CD14-positive monocyte (primary cell): ENCODE data around the gene LRRC3. TPM values are rescaled to one million over a fixed set of nuclear protein-coding genes. Genes with fewer than 3 reads are reported as not detected.

Experiments
- DNase-seq, 3 donors: peaks; one replicate each; pipeline ENCODE4 v3.0.0-alpha.2; 2011 to 2022
- H2AFZ ChIP-seq: 2 replicates; pipeline ENCODE4 v1.6.0; 2012; ENCODE audit warnings: mild to moderate bottlenecking, low read depth, low read length, inconsistent platforms; ENCODE audit not compliant: insufficient read depth, poor library complexity, severe bottlenecking
- H3K27ac ChIP-seq, 2 donors: 1 replicate in 1 of 2; 2 replicates in 1 of 2; pipeline ENCODE4 v1.5.1; 2012 to 2013; ENCODE audit warnings: low read length in 2 of 2, control low read depth in 1 of 2, inconsistent platforms in 1 of 2, low read depth in 1 of 2, mild to moderate bottlenecking in 1 of 2
- H3K27me3 ChIP-seq, 2 donors: one replicate each; pipeline versions ENCODE4 v1.6.0 to v1.6.1; 2011 to 2013; ENCODE audit warnings: low read length in 2 of 2; ENCODE audit not compliant: control insufficient read depth in 2 of 2, insufficient read depth in 2 of 2
- H3K36me3 ChIP-seq, 2 donors: replicated peaks in 1 of 2; 1 replicate in 1 of 2; 2 replicates in 1 of 2; pipeline versions ENCODE4 v1.5.1 to v1.6.1; 2012 to 2013; ENCODE audit warnings: low read length in 2 of 2, control low read depth in 1 of 2, inconsistent platforms in 1 of 2, mild to moderate bottlenecking in 1 of 2; ENCODE audit not compliant: insufficient read depth in 2 of 2, control insufficient read depth in 1 of 2
- H3K4me1 ChIP-seq, 2 donors: 1 replicate in 1 of 2; 2 replicates in 1 of 2; pipeline versions ENCODE4 v1.5.1 to v1.6.1; 2012 to 2013; ENCODE audit warnings: low read length in 2 of 2, control low read depth in 1 of 2, inconsistent platforms in 1 of 2, mild to moderate bottlenecking in 1 of 2, moderate library complexity in 1 of 2; ENCODE audit not compliant: insufficient read depth in 2 of 2, control insufficient read depth in 1 of 2
- H3K4me2 ChIP-seq: replicated peaks from 2 replicates; pipeline ENCODE3; 2012; ENCODE audit warnings: low read length, moderate library complexity, mild to moderate bottlenecking; ENCODE audit not compliant: poor library complexity, severe bottlenecking; ENCODE audit errors: extremely low read depth
- H3K4me3 ChIP-seq, 3 experiments: fragments of 200-600 bp in 1 of 3; sonication (generic) in 1 of 3; replicated peaks in 1 of 3; 1 replicate in 2 of 3; 2 replicates in 1 of 3; pipeline ENCODE4 v1.5.1; 2011 to 2013; ENCODE audit warnings: low read length in 3 of 3, mild to moderate bottlenecking in 3 of 3, control low read depth in 2 of 3, low read depth in 2 of 3, inconsistent platforms in 1 of 3, moderate library complexity in 1 of 3
- H3K79me2 ChIP-seq: 2 replicates; pipeline ENCODE4 v1.6.0; 2012; ENCODE audit warnings: mild to moderate bottlenecking, control low read depth, inconsistent platforms, low read length, moderate library complexity; ENCODE audit not compliant: insufficient read depth
- H3K9ac ChIP-seq: 2 replicates; pipeline ENCODE4 v1.6.0; 2017; ENCODE audit warnings: low read length, mild to moderate bottlenecking; ENCODE audit not compliant: insufficient read depth, poor library complexity, severe bottlenecking
- H3K9me3 ChIP-seq, 2 donors: replicated peaks in 1 of 2; 1 replicate in 1 of 2; 2 replicates in 1 of 2; pipeline versions ENCODE4 v1.5.1 to v1.6.1; 2012 to 2013; ENCODE audit warnings: low read length in 2 of 2, control low read depth in 1 of 2; ENCODE audit not compliant: control insufficient read depth in 1 of 2, insufficient read depth in 1 of 2
- H4K20me1 ChIP-seq: 2 replicates; pipeline ENCODE4 v1.6.0; 2012; ENCODE audit warnings: mild to moderate bottlenecking, low read length, control low read depth, moderate library complexity; ENCODE audit not compliant: insufficient read depth
- H3K27ac Mint-ChIP-seq, 7 donors: one replicate each; pipeline ENCODE4 v1.8.0; 2020; ENCODE audit warnings: mild to moderate bottlenecking in 7 of 7, mixed read lengths in 7 of 7, moderate library complexity in 6 of 7, inconsistent platforms in 2 of 7
- H3K27me3 Mint-ChIP-seq, 3 donors: one replicate each; pipeline ENCODE4 v1.8.0; 2021 to 2022; ENCODE audit warnings: low read depth in 3 of 3, mild to moderate bottlenecking in 3 of 3, mixed read lengths in 3 of 3, moderate library complexity in 3 of 3, inconsistent platforms in 1 of 3
- H3K36me3 Mint-ChIP-seq, 2 donors: one replicate each; pipeline ENCODE4 v1.8.0; 2020; ENCODE audit warnings: mixed read lengths in 2 of 2, inconsistent platforms in 1 of 2, mild to moderate bottlenecking in 1 of 2
- H3K4me1 Mint-ChIP-seq: one replicate; pipeline ENCODE4 v1.8.0; 2020; ENCODE audit warnings: mild to moderate bottlenecking, mixed read lengths
- H3K4me3 Mint-ChIP-seq, 2 donors: one replicate each; pipeline ENCODE4 v1.8.0; 2020; ENCODE audit warnings: mild to moderate bottlenecking in 2 of 2, mixed read lengths in 2 of 2, moderate library complexity in 1 of 2
- H3K9me3 Mint-ChIP-seq, 7 donors: one replicate each; pipeline ENCODE4 v1.8.0; 2020 to 2022; ENCODE audit warnings: mixed read lengths in 7 of 7, mild to moderate bottlenecking in 6 of 7, moderate library complexity in 6 of 7, inconsistent platforms in 2 of 7
- CTCF ChIP-seq: fragments of 200-600 bp; IDR thresholded peaks from one replicate; pipeline ENCODE4 v1.8.0; 2022; ENCODE audit warnings: antibody characterized with exemption, mild to moderate bottlenecking
- WGBS: methylation state at CpG from one replicate; pipeline ENCODE4 v1.1.5; 2013; ENCODE audit warnings: missing lambda C conversion rate; ENCODE audit not compliant: insufficient coverage; 5-methylcytosine and 5-hydroxymethylcytosine counted together
- intact Hi-C, 2 donors: fragments of 100-400 bp; cut with micrococcal nuclease; formaldehyde crosslinking; loops; one replicate each; pipeline versions ENCODE4 v1.15.0 to v1.15.1; 2023
- polyA plus RNA-seq, 3 donors: library from polyadenylated mRNA; depleted of rRNA in 1 of 3; unstranded in 2 of 3; stranded (reverse) in 1 of 3; fragments of 300-500 nt in 2 of 3; fragments of >200 nt in 1 of 3; fragmentation: Illumina TruSeq in 2 of 3; gene quantifications; 1 replicate in 2 of 3; 2 replicates in 1 of 3; pipeline ENCODE4 v1.2.3, GENCODE V29; 2012 to 2021

LRRC3 gene
- polyA plus RNA-seq, 3 donors, result 0.30 to 0.59 (median 0.41) TPM

GRCh38 chr21:44459712-44460440 lies 4.6 kb downstream of the LRRC3 start:
- H3K4me1 ChIP-seq, result peaks cover 6 to 11% of the 10 kb centered on the region in 2 donors
- no peaks in the 10 kb centered on the region for H4K20me1 ChIP-seq
- no peaks in the 10 kb centered on the region for H3K36me3 ChIP-seq
- DNase-seq, result no peak
- H3K27ac ChIP-seq, result no peak overlapping the region
- no peak overlapping the region for H3K4me2 ChIP-seq
- no peak overlapping the region for H3K4me3 ChIP-seq
- no peaks in the 10 kb centered on the region for H3K36me3 Mint-ChIP-seq
- peaks cover 0 to 2% (median 0%) of the 10 kb centered on the region in 7 donors for H3K9me3 Mint-ChIP-seq
- H3K27me3 Mint-ChIP-seq, result peaks cover 1 to 9% (median 5%) of the 10 kb centered on the region in 3 donors
- H3K27ac Mint-ChIP-seq, result peak overlapping the region in 1 of 7 donors; percentile 66
- H3K9ac ChIP-seq, result no peak overlapping the region
- peaks cover 13% of the 10 kb centered on the region for H3K4me1 Mint-ChIP-seq
- H3K9me3 ChIP-seq, result no peaks in the 10 kb centered on the region
- 55% methylated on average over 10 of the region's 14 CpGs for WGBS
- no peak overlapping the region for H2AFZ ChIP-seq
- intact Hi-C loops, result loop anchor here in 1 of 2 donors (10.0 kb wide), 1 partner anchor 355 kb away; the partner anchor contains the start of gene SUMO3
- no peak overlapping the region for H3K4me3 Mint-ChIP-seq
- H3K27me3 ChIP-seq, result no peaks in the 10 kb centered on the region
- H3K79me2 ChIP-seq, result no peaks in the 10 kb centered on the region
- no peak for TF ChIP-seq CTCF

- Histone ChIP-seq H3K9ac (no peak overlapping the region), H3K79me2 (no peaks in the 10 kb centered on the region), H3K27ac (no peak overlapping the region), H3K4me1 (peaks cover 6 to 9% of the 10 kb centered on the region in 2 donors), H3K4me3 (no peak overlapping the region), H3K27me3 (no peaks in the 10 kb centered on the region), H3K36me3 (no peaks in the 10 kb centered on the region), H4K20me1 (no peaks in the 10 kb centered on the region), H3K9me3 (no peaks in the 10 kb centered on the region), H2AFZ (no peak overlapping the region), H3K4me2 (no peak overlapping the region)
- WGBS, result 98% methylated on average over 4 of the region's 8 CpGs
- no peak overlapping the region for H3K4me3 Mint-ChIP-seq
- no peak for DNase-seq
- H3K4me1 Mint-ChIP-seq, result peaks cover 13% of the 10 kb centered on the region
- peaks cover 1 to 7% (median 5%) of the 10 kb centered on the region in 3 donors for H3K27me3 Mint-ChIP-seq
- H3K36me3 Mint-ChIP-seq, result no peaks in the 10 kb centered on the region
- TF ChIP-seq CTCF, result no peak
- peaks cover 0 to 1% (median 0%) of the 10 kb centered on the region in 7 donors for H3K9me3 Mint-ChIP-seq
- H3K27ac Mint-ChIP-seq, result peak overlapping the region in 2 of 7 donors; percentile 11 to 15
- intact Hi-C loops, result no loop called here
Observed at GRCh38 chr21:44460441-44460755, 5.1 kb downstream of the LRRC3 start.
